Stomach (tissue), 9 donors: ENCODE data around the gene URI1. TPM values are rescaled to one million over a fixed set of nuclear protein-coding genes. Genes with fewer than 3 reads are reported as not detected.

Experiments used
- DNase-seq, 2 donors: peaks; one replicate each; pipeline versions ENCODE4 v3.0.0 to v3.0.0-alpha.2; 2013 to 2019
- H3K27ac ChIP-seq, 5 donors: fragments of 200-600 bp in 4 of 5; sonication (generic) in 4 of 5; one replicate each; pipeline ENCODE4 v1.5.1; 2013 to 2019; ENCODE audit warnings: mild to moderate bottlenecking in 1 of 5, moderate library complexity in 1 of 5
- H3K27me3 ChIP-seq, 3 donors: fragments of 200-600 bp; sonication (generic); one replicate each; pipeline ENCODE4 v1.5.1; 2017 to 2019; ENCODE audit warnings: mixed run types in 1 of 3
- H3K36me3 ChIP-seq, 4 donors: fragments of 200-600 bp; sonication (generic); 1 replicate in 3 of 4; 2 replicates in 1 of 4; pipeline ENCODE4 v1.5.1; 2016 to 2019
- H3K4me1 ChIP-seq, 4 donors: fragments of 200-600 bp; sonication (generic); one replicate each; pipeline ENCODE4 v1.5.1; 2016 to 2019
- H3K4me3 ChIP-seq, 4 donors: fragments of 200-600 bp; sonication (generic) in 3 of 4; one replicate each; pipeline ENCODE4 v1.5.1; 2016 to 2019; ENCODE audit warnings: mild to moderate bottlenecking in 1 of 4
- H3K9me3 ChIP-seq, 4 donors: fragments of 200-600 bp; sonication (generic); one replicate each; pipeline ENCODE4 v1.5.1; 2016 to 2019
- CTCF ChIP-seq, 7 experiments: fragments of 450-650 bp in 4 of 7; fragments of 200-600 bp in 3 of 7; sonication (generic) in 3 of 7; IDR thresholded peaks; one replicate each; pipeline ENCODE4 v1.5.1; 2016 to 2019; ENCODE audit warnings: antibody characterized with exemption in 7 of 7, control low read depth in 2 of 7, mild to moderate bottlenecking in 1 of 7
- EP300 ChIP-seq: sonication (generic); formaldehyde crosslinking; IDR thresholded peaks from one replicate; pipeline ENCODE4 v1.6.1; 2017; ENCODE audit warnings: antibody characterized with exemption
- POLR2A ChIP-seq, 4 donors: fragments of 450-650 bp; IDR thresholded peaks; one replicate each; pipeline ENCODE4 v1.6.1; 2016; ENCODE audit warnings: antibody characterized with exemption in 4 of 4, control low read depth in 2 of 4, mild to moderate bottlenecking in 1 of 4, moderate library complexity in 1 of 4
- POLR2AphosphoS5 ChIP-seq, 3 donors: sonication (generic); formaldehyde crosslinking; IDR thresholded peaks; one replicate each; pipeline ENCODE4 v1.6.1; 2016; ENCODE audit warnings: antibody characterized with exemption in 3 of 3
- WGBS, 5 donors: extraction: QIAGEN DNeasy Blood & Tissue Kit in 3 of 5; methylation state at CpG; one replicate each; pipeline versions ENCODE4 v1.1.5 to v1.1.7; 2013 to 2018; 5-methylcytosine and 5-hydroxymethylcytosine counted together
- intact Hi-C: fragments of 100-400 bp; cut with DNase I; formaldehyde crosslinking; loops from one replicate; pipeline ENCODE4 v1.15.1; 2023; ENCODE audit warnings: low total_unique reads
- polyA plus RNA-seq, 3 donors: library from polyadenylated mRNA; stranded (reverse); fragments of 200-250 nt; gene quantifications; one replicate each; pipeline ENCODE4 v1.2.3, GENCODE V29; 2013
- total RNA-seq, 5 donors: library from RNA; depleted of rRNA; stranded (reverse); fragments of >200 nt; gene quantifications; one replicate each; pipeline versions ENCODE4 v1.1.0 to v1.2.3, GENCODE V29; 2014 to 2016
- donor health status: healthy with polysubstance abuse.
- donor health status: Bipolar disorder and iron deficiency.
- donor health status: healthy.

URI1 gene
- total and polyA plus RNA-seq, 8 donors, result 19.7 to 122 (median 58.5) TPM

GRCh38 chr19:29943615-29944014, 1.6 kb downstream of the URI1 start:
- Histone ChIP-seq H3K36me3 (no peaks in the 10 kb centered on the region), H3K4me3 (peak overlapping the region in 2 of 4 donors; percentile 94 to 95), H3K27ac (peak overlapping the region in 3 of 5 donors; percentile 78 to 88 (median 87)), H3K4me1 (peaks cover 27 to 64% (median 43%) of the 10 kb centered on the region in 4 donors), H3K9me3 (no peaks in the 10 kb centered on the region), H3K27me3 (no peaks in the 10 kb centered on the region)
- DNase-seq, result no peak
- no peak for TF ChIP-seq EP300
- no peak for TF ChIP-seq POLR2AphosphoS5 (IDR thresholded peaks at IDR 0.05)
- TF ChIP-seq CTCF (IDR thresholded peaks at IDR 0.05), result no peak
- no peak for TF ChIP-seq POLR2A (IDR thresholded peaks at IDR 0.05)
- intact Hi-C loops, result no loop called here
- 69 to 81% (median 77%) methylated on average over 8 of the region's 8 CpGs for WGBS, 5 donors

- H3K27ac ChIP-seq, result peak overlapping the region in 3 of 5 donors; percentile 11 to 33 (median 28)
- TF ChIP-seq EP300, result no peak
- no peak for TF ChIP-seq POLR2A (IDR thresholded peaks at IDR 0.05)
- no peak for TF ChIP-seq POLR2AphosphoS5 (IDR thresholded peaks at IDR 0.05)
- no peak for TF ChIP-seq CTCF (IDR thresholded peaks at IDR 0.05)
- WGBS, 5 donors, result 27 to 45% (median 32%) methylated on average over 8 of the region's 8 CpGs
Observed at GRCh38 chr19:29944390-29945012, 2.5 kb downstream of the URI1 start.

GRCh38 chr19:29945017-29945416, 3.0 kb downstream of the URI1 start:
- 51 to 88% (median 83%) methylated on average over 1 of the region's 1 CpG for WGBS, 5 donors

More at GRCh38 chr19:29944390-29945012, 2.5 kb downstream of the URI1 start:
- Histone ChIP-seq H3K9me3 (no peaks in the 10 kb centered on the region), H3K27me3 (no peaks in the 10 kb centered on the region), H3K36me3 (no peaks in the 10 kb centered on the region), H3K4me1 (peaks cover 27 to 64% (median 43%) of the 10 kb centered on the region in 4 donors), H3K4me3 (peak overlapping the region in 1 of 4 donors; percentile 7)
- intact Hi-C loops, result no loop called here
- no peak for DNase-seq

GRCh38 chr19:29945433-29945832, 3.4 kb downstream of the URI1 start:
- Histone ChIP-seq H3K9me3 (no peaks in the 10 kb centered on the region), H3K36me3 (no peaks in the 10 kb centered on the region), H3K27ac (peak overlapping the region in 3 of 5 donors; percentile 11 to 33 (median 28)), H3K27me3 (no peaks in the 10 kb centered on the region), H3K4me3 (no peak overlapping the region), H3K4me1 (peaks cover 27 to 68% (median 43%) of the 10 kb centered on the region in 4 donors)
- WGBS, 5 donors, result 28 to 37% (median 30%) methylated on average over 4 of the region's 4 CpGs
- intact Hi-C loops, result no loop called here
- TF ChIP-seq EP300, result no peak
- no peak for TF ChIP-seq POLR2A (IDR thresholded peaks at IDR 0.05)
- no peak for TF ChIP-seq CTCF (IDR thresholded peaks at IDR 0.05)
- no peak for TF ChIP-seq POLR2AphosphoS5 (IDR thresholded peaks at IDR 0.05)
- DNase-seq, result no peak

More at GRCh38 chr19:29945017-29945416, 3.0 kb downstream of the URI1 start:
- Histone ChIP-seq H3K27ac (peak overlapping the region in 3 of 5 donors; percentile 11 to 33 (median 28)), H3K9me3 (no peaks in the 10 kb centered on the region), H3K4me1 (peaks cover 27 to 66% (median 43%) of the 10 kb centered on the region in 4 donors), H3K4me3 (no peak overlapping the region), H3K27me3 (no peaks in the 10 kb centered on the region), H3K36me3 (no peaks in the 10 kb centered on the region)
- DNase-seq, result no peak
- TF ChIP-seq EP300 (no peak), CTCF (IDR thresholded peaks at IDR 0.05) (no peak), POLR2A (IDR thresholded peaks at IDR 0.05) (no peak), POLR2AphosphoS5 (IDR thresholded peaks at IDR 0.05) (no peak)
- intact Hi-C loops, result no loop called here
